ENCODE measurements around the gene TNFSF9. TPM values are rescaled to one million over a fixed set of nuclear protein-coding genes. Genes with fewer than 3 reads are reported as not detected.
"Not testable (repeated sequence)": the region's sequence is repeated elsewhere in the genome, so short reads cannot be mapped to it uniquely, and the experiment has no call there.

TNFSF9 gene
- total RNA-seq, 1 donor from 2014 or later = 0.39 TPM

DNA sequence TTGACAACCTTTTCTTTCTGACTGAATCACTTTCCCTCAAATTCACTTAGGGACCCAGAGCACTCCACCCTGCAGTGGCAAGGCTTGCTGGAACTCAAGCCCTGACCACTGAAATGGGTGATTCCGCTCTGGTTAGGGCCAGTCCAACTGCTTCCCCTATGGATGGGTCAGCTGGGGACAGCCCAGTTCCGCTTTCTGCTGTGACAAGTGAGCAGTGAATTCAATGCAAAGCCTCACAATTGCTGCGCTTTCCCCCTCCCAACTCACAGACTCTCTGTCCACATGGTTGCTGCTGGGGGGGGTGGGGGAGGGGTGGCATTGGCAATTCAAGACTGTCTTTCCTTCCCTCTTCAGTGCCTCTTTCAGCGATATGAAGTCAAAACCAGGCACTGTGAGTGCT is 41.4 kb downstream of the TNFSF9 start:
- DNase-seq (ENCODE audit: low read depth in 2 of 2) = no peak

GRCh38 chr19:6573350-6573749 is 42.5 kb downstream of the TNFSF9 start:
- DNase-seq (ENCODE audit: low read depth in 2 of 2) = no peak

- no peak for DNase-seq (ENCODE audit: low read depth in 2 of 2)
Measured at GRCh38 chr19:6576869-6577475, 46.1 kb downstream of the TNFSF9 start.

- DNase-seq (ENCODE audit: low read depth in 2 of 2) = peak in 1 of 2 donors; percentile 12
Measured at GRCh38 chr19:6577476-6578125, 46.8 kb downstream of the TNFSF9 start.

DNA sequence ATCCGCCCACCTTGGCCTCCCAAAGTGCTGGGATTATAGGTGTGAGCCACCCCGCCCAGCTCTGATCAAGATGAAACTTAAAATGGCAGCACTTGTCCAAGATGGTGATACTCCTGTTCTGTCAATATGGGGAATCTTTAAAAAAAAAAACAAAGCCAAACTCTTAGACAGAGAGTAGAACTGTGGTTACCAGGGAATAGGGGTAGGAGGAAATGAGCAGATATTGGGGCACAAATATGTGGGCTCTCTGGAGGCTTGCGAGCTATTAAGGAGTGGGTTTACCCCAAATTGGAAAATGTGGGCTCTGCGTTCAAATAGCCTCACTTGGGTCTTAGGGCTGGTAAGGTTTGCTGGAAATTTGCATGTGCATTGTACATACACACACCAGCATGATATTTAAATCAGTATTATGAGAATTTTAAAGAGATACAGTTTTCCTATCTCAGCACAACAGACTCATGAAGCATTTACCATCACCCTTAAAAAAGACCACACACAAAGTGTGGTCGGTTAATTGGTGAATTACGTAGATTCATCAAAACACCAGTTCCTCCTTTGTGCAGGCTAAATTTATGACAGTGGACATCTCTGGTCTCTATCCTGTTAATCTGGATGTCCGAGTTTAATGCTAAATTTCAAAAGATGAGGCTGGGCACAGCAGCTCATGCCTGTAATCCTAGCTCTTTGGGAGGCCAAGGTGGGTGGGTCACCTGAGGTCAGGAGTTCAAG is 48.8 kb downstream of the TNFSF9 start:
- no peak for DNase-seq (ENCODE audit: low read depth in 2 of 2)

DNA sequence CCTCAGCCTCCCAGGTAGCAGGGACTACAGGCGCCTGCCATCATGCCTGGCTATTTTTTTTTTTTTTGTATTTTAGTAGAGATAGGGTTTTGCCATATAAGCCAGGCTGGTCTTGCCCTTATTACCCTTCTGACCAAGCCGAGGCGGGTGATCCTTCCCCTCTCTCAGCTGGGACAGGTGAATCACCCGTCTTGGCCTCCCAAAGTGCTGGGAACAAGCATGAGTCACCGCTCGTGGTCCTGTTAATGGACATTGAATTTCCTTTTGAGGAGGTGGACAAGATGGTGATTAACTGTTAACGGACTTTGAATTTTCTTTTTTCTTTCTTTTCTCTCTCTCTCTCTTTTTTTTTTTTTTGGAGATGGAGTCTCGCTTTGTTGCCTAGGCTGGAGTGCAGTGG is 49.5 kb downstream of the TNFSF9 start:
- peak in 1 of 2 donors; percentile 55 for DNase-seq (ENCODE audit: low read depth in 2 of 2)

DNA sequence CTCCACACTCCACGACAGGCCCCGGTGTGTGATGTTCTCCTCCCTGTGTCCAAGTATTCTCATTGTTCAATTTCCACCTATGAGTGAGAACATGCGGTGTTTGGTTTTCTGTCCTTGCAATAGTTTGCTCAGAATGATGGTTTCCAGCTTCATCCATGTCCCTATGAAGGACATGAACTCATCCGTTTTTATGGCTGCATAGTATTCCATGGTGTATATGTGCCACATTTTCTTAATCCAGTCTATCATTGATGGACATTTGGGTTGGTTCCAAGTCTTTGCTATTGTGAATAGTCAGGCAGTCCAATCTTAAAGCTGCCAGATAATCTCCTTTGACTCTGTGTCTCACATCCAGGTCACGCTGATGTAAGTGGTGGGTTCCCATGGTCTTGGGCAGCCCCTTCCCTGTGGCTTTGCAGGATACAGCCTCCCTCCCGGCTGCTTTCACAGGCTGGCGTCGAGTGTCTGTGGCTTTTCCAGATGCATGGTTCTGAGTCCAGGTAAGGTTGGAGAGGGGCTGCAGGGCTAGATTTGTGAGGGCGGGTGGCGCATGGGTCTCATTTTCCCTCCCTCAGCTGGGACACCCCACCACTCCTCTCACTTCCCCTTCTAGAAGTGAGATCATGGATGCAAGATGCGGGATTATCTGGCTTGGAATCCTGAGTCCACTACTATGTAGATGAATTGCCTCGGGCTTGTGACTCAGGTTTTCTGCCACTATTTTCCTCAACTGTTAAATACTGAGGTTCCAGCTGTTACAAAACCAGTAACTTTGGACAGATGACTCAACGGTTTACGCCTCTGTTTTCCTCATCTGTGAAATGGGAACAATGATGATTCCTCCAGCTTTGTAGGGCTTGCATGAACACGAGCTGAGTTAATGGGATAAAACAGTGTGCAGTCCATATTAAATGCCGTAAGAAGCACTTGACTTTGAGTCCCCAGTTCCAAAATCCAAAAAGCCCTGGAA is 52.0 kb downstream of the TNFSF9 start:
- DNase-seq (ENCODE audit: low read depth in 2 of 2) = not testable (repeated sequence)

Other genes starting within 250 kb of the TNFSF9 start
- gene ACER1, start 197.4 kb upstream of the TNFSF9 start, total RNA-seq = not detected in 2 replicates
- gene CLPP, start 169.5 kb upstream of the TNFSF9 start, total RNA-seq = 37.6 and 56.3 TPM in 2 replicates
- gene ALKBH7, start 158.2 kb upstream of the TNFSF9 start, total RNA-seq = 20.5 and 30.5 TPM in 2 replicates
- gene PSPN, start 155.1 kb upstream of the TNFSF9 start, total RNA-seq = 0.64 and 1.0 TPM in 2 replicates
- gene GTF2F1, start 137.9 kb upstream of the TNFSF9 start, total RNA-seq = 35.7 and 43.4 TPM in 2 replicates
- 89.9 and 116 TPM in 2 replicates for gene KHSRP, start 106.2 kb upstream of the TNFSF9 start, total RNA-seq
- 0.13 TPM in 2 replicates for gene SLC25A41, start 97.3 kb upstream of the TNFSF9 start, total RNA-seq
- 9.5 and 19.0 TPM in 2 replicates for gene SLC25A23, start 71.2 kb upstream of the TNFSF9 start, total RNA-seq
- not detected in 2 replicates for gene CRB3, start 66.8 kb upstream of the TNFSF9 start, total RNA-seq
- not detected in 2 replicates for gene DENND1C, start 49.2 kb upstream of the TNFSF9 start, total RNA-seq
- not detected in 2 replicates for gene TUBB4A, start 28.7 kb upstream of the TNFSF9 start, total RNA-seq
- gene CD70, start 60.1 kb downstream of the TNFSF9 start, total RNA-seq = not detected in 2 replicates
- not detected in 2 replicates for gene TNFSF14, start 139.1 kb downstream of the TNFSF9 start, total RNA-seq
- 0.51 TPM in 2 replicates for gene C3, start 189.6 kb downstream of the TNFSF9 start, total RNA-seq
- gene GPR108, start 206.6 kb downstream of the TNFSF9 start, total RNA-seq = 32.1 and 48.3 TPM in 2 replicates
- 21.7 and 25.0 TPM in 2 replicates for gene TRIP10, start 208.7 kb downstream of the TNFSF9 start, total RNA-seq
- 3.2 and 3.8 TPM in 2 replicates for gene SH2D3A, start 236.4 kb downstream of the TNFSF9 start, total RNA-seq
- gene VAV1, start 241.7 kb downstream of the TNFSF9 start, total RNA-seq = under 0.01 and 0.13 TPM in 2 replicates

Measured in dermis microvascular lymphatic vessel endothelial cell (primary cell).